Esophagus squamous epithelium (tissue), 5 donors: ENCODE measurements around the gene SPINDOC. TPM values are rescaled to one million over a fixed set of nuclear protein-coding genes. Genes with fewer than 3 reads are reported as not detected.

Experiments
- DNase-seq: peaks from one replicate; lab custom pipeline; 2025; lab: John Stamatoyannopoulos, UW
- H3K27ac ChIP-seq, 4 donors: fragments of 200-600 bp; sonication (generic); one replicate each; pipeline ENCODE4 v1.5.1; 2016 to 2019; ENCODE audit warnings: mild to moderate bottlenecking in 1 of 4
- H3K27me3 ChIP-seq, 4 donors: fragments of 200-600 bp; sonication (generic); 1 replicate in 3 of 4; 2 replicates in 1 of 4; pipeline versions ENCODE4 v1.5.1 to v1.6.0; 2017 to 2021; ENCODE audit warnings: antibody characterized with exemption in 1 of 4
- H3K36me3 ChIP-seq, 3 donors: fragments of 200-600 bp; sonication (generic); one replicate each; pipeline ENCODE4 v1.5.1; 2016 to 2019
- H3K4me1 ChIP-seq, 3 donors: fragments of 200-600 bp; sonication (generic); one replicate each; pipeline ENCODE4 v1.5.1; 2017 to 2019
- H3K4me3 ChIP-seq, 4 donors: fragments of 200-600 bp; sonication (generic); 1 replicate in 3 of 4; 2 replicates in 1 of 4; pipeline ENCODE4 v1.5.1; 2016 to 2019; ENCODE audit warnings: mild to moderate bottlenecking in 2 of 4, moderate library complexity in 1 of 4
- H3K9me3 ChIP-seq, 3 donors: fragments of 200-600 bp; sonication (generic); one replicate each; pipeline ENCODE4 v1.5.1; 2016 to 2019
- POLR2A ChIP-seq, 4 donors: fragments of 450-650 bp; IDR thresholded peaks; one replicate each; pipeline ENCODE4 v1.6.1; 2017; ENCODE audit warnings: antibody characterized with exemption in 4 of 4, mild to moderate bottlenecking in 4 of 4, moderate library complexity in 3 of 4
- WGBS, 2 donors: methylation state at CpG; one replicate each; pipeline ENCODE4 v1.1.5; 2018; 5-methylcytosine and 5-hydroxymethylcytosine counted together
- intact Hi-C: fragments of 100-400 bp; cut with DNase I; formaldehyde crosslinking; loops from one replicate; pipeline ENCODE4 v1.15.0; 2022
- total RNA-seq, 4 donors: library from RNA; depleted of rRNA; stranded (reverse); fragments of >200 nt; gene quantifications; one replicate each; pipeline ENCODE4 v1.1.0, GENCODE V29; 2016
- TF ChIP-seq, protein P1 (sequence below), 6 experiments: fragments of 450-650 bp in 4 of 6; fragments of 200-600 bp in 2 of 6; sonication (generic) in 2 of 6; IDR thresholded peaks; one replicate each; pipeline ENCODE4 v1.5.1; 2016 to 2019; ENCODE audit warnings: antibody characterized with exemption in 6 of 6, mild to moderate bottlenecking in 4 of 6, moderate library complexity in 4 of 6
- donor health status: DM: yes; HTN: yes; CAD: no.

Gene SPINDOC
- total RNA-seq, 4 donors from 2014 or later: 3.4 to 8.8 (median 6.1) TPM

DNA sequence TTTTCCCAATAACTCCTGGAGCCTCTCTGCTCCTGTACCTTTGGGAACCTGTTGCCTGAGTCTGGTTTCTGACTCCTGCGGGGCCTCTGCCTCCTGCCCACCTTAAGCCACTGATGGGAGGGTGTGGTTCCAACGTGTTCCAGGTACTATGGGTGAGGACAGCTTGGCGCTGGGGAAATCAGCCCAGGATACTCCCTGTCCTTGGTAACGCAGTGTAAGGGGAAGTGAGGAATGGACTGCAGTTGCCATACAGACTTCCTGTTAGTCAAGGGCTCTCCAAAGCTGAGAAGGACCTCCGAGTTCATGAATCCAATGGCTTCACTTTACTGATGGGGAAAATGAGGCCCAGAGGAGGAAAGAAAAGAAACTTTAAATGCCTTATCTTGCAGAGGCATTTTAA lies 24.5 kb downstream of the SPINDOC start:
- TF ChIP-seq, protein P1, sequence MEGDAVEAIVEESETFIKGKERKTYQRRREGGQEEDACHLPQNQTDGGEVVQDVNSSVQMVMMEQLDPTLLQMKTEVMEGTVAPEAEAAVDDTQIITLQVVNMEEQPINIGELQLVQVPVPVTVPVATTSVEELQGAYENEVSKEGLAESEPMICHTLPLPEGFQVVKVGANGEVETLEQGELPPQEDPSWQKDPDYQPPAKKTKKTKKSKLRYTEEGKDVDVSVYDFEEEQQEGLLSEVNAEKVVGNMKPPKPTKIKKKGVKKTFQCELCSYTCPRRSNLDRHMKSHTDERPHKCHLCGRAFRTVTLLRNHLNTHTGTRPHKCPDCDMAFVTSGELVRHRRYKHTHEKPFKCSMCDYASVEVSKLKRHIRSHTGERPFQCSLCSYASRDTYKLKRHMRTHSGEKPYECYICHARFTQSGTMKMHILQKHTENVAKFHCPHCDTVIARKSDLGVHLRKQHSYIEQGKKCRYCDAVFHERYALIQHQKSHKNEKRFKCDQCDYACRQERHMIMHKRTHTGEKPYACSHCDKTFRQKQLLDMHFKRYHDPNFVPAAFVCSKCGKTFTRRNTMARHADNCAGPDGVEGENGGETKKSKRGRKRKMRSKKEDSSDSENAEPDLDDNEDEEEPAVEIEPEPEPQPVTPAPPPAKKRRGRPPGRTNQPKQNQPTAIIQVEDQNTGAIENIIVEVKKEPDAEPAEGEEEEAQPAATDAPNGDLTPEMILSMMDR (IDR thresholded peaks at IDR 0.05): no peak
- no peak for DNase-seq
- Histone ChIP-seq H3K9me3 (no peaks in the 10 kb centered on the region), H3K36me3 (no peaks in the 10 kb centered on the region), H3K27me3 (no peaks in the 10 kb centered on the region), H3K27ac (peak overlapping the region; percentile 79 to 96 (median 95)), H3K4me1 (peaks cover 30 to 45% (median 32%) of the 10 kb centered on the region in 3 donors), H3K4me3 (peak overlapping the region in 3 of 4 donors; percentile 75 to 98 (median 88))
- intact Hi-C loops: loop anchor here (2.0 to 10.0 kb wide), 3 partner anchors 57 to 307 kb away; no protein-coding TSS in a partner anchor
- WGBS, 2 donors: 40 to 73% methylated on average over 1 to 2 of the region's 5 CpGs

DNA sequence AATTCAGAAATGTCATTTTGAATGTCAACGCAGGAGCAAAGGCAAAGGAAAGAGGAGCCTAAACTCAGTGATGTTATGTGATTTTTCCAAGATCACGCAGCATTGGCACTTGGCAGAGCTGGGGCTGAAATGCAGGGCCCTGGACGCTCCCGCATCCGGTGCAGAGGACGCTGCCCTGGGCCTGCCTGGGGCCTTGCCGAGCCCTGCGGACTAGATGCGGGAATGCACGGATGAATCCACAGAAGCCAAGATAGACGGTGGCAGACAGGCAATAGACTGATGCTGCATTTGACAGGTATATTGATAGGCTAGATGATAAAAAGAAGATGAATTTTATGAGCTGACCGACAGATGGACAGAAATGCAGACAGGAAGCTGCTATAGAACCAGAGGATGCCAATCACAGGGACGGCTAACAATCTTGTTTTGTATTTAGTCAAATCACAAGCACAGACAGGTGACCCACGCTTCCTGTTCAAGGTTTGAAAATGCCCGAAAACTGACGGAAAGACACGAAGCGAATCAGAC lies 25.0 kb downstream of the SPINDOC start:
- Histone ChIP-seq H3K9me3 (no peaks in the 10 kb centered on the region), H3K27ac (peak overlapping the region; percentile 79 to 96 (median 95)), H3K4me1 (peaks cover 35 to 49% (median 36%) of the 10 kb centered on the region in 3 donors), H3K36me3 (peaks cover 0 to 3% (median 0%) of the 10 kb centered on the region in 3 donors), H3K27me3 (no peaks in the 10 kb centered on the region), H3K4me3 (peak overlapping the region in 3 of 4 donors; percentile 75 to 98 (median 88))
- TF ChIP-seq, protein P1 (IDR thresholded peaks at IDR 0.05): peak in 1 of 6 experiments; percentile 12
- no peak for TF ChIP-seq POLR2A (IDR thresholded peaks at IDR 0.05)
- intact Hi-C loops: loop anchor here (10.0 kb wide), 2 partner anchors 57 to 307 kb away; no protein-coding TSS in a partner anchor
- 7 to 13% methylated on average over 18 of the region's 18 CpGs for WGBS, 2 donors
- DNase-seq: no peak

DNA sequence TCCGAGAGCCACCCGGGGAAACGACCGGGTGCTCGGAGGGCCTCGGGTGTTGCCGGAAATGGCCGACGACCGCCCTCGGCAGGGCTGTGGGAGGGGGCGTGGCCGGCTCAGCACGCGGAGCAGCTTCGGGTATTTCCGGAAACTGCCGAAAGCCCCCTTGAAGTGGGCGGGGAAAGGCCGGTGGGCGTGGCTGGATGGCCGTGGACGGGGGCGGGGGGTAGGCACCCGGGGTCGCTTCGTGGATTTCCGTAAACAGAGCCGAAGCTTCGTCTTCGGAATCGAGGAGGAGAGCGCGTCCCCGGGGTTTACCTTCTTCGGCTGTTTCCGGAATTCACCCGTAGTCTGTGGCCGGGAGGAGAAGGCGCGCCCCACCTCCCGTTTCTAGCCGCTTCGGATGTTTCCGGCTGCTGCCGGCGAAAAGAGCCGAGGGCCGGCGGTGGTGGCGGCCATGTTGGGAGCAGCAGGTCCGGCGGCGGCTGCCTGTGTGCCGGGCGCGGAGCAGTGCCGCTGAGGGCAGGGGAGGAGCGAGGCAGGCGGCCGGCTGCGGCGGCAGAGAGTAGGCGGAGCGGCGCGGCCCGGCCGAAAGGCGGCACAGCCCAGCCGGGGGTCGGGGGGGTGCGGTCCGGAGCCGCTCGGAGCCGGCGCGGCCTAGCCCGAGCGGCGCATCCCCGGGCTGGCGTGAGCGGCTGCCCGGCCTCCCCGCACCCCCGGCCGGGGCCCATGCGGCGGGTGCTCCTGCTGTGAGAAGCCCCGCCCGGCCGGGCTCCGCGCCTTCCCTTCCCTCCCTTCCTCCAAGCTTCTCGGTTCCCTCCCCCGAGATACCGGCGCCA lies 25.6 kb downstream of the SPINDOC start, which contains the start of gene MARK2:
TSS of gene MARK2 (plus strand) at position 433 of the 830 bp plus-strand sequence. CDS start at position 830, 397 bp downstream.
- Histone ChIP-seq H3K9me3 (no peaks in the 10 kb centered on the region), H3K27me3 (no peaks in the 10 kb centered on the region), H3K4me1 (peaks cover 42 to 56% (median 43%) of the 10 kb centered on the region in 3 donors), H3K27ac (peak within 1 kb of the TSS; percentile 93 to 96 (median 95)), H3K4me3 (peak within 1 kb of the TSS; percentile 75 to 98 (median 86)), H3K36me3 (peaks cover 0 to 10% (median 0%) of the 10 kb centered on the region in 3 donors)
- DNase-seq: peak; percentile 97
- TF ChIP-seq, protein P1 (IDR thresholded peaks at IDR 0.05): peak in 3 of 6 experiments; percentile 7 to 20 (median 7)
- peak in 3 of 4 donors; percentile 49 to 79 (median 67) for TF ChIP-seq POLR2A (IDR thresholded peaks at IDR 0.05)
- intact Hi-C loops: loop anchor here (10.0 kb wide), 2 partner anchors 56 to 306 kb away; no protein-coding TSS in a partner anchor
- 0 to 2% methylated on average over 20 to 28 of the region's 100 CpGs for WGBS, 2 donors

DNA sequence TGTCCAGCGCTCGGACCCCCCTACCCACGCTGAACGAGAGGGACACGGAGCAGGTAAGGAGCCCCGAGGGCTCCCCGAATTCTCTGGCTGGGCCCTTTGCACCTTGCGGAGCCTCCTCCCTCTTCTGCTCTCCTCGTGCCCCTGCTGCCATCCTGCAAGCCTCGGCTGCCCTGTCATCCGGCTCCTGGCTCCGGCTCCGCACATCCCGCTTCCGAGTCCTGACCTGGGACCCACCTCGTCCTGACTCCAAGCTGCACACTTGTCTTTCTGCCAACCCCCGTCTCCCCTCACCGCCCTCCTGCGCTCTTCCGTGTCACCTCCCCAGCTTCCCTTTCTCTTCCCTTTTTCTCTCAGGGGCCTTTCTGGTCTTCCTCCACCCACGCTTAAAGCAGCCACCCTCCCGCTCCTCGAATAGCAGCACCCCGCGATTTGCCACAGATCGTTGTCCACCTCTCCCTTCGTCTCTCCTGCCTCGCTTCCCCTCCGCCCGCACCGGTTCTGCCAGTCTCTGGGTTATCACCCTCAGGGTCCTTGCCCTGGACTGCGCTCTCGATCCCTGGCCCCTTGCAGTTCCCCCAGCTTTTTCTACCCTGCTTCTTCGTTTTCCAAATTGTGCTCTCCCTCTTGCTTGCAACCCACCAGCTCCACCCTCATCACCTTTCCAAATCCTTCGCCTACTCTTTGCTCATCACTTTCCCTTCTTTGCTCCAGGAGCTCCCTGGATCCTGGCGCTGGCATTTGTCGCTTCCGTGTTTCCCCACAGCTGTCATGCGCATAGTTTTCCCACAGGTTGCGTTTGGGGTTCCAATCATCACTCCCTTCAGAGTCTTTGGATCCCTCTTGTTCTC lies 26.5 kb downstream of the SPINDOC start:
- DNase-seq: no peak
- Histone ChIP-seq H3K4me3 (peak overlapping the region; percentile 75 to 98 (median 86)), H3K36me3 (peaks cover 0 to 13% (median 0%) of the 10 kb centered on the region in 3 donors), H3K9me3 (no peaks in the 10 kb centered on the region), H3K27me3 (no peaks in the 10 kb centered on the region), H3K4me1 (peaks cover 50 to 65% (median 50%) of the 10 kb centered on the region in 3 donors), H3K27ac (peak overlapping the region; percentile 93 to 96 (median 95))
- intact Hi-C loops: loop anchor here (10.0 kb wide), 2 partner anchors 55 to 305 kb away; no protein-coding TSS in a partner anchor
- WGBS, 2 donors: 1% methylated on average over 36 to 37 of the region's 40 CpGs
- TF ChIP-seq, protein P1 (IDR thresholded peaks at IDR 0.05): no peak
- no peak for TF ChIP-seq POLR2A (IDR thresholded peaks at IDR 0.05)
